Measurements from ENCODE around the gene CACNA2D3. TPM values are rescaled to one million over a fixed set of nuclear protein-coding genes. Genes with fewer than 3 reads are reported as not detected.

The CACNA2D3 gene
- total RNA-seq, 1 donor from 2014 or later, result 0.70 TPM

- FAIRE-seq, result no peak
- Mint-ChIP-seq H3K27me3 (ENCODE audit: low read depth, unreplicated experiment) (peaks cover 2% of the 10 kb centered on the region), H3K4me1 (ENCODE audit: low read depth, unreplicated experiment) (no peaks in the 10 kb centered on the region), H3K27ac (ENCODE audit: unreplicated experiment) (no peak overlapping the region), H3K36me3 (ENCODE audit: low read depth, unreplicated experiment) (no peaks in the 10 kb centered on the region), H3K4me3 (ENCODE audit: unreplicated experiment) (no peak overlapping the region), H3K9me3 (ENCODE audit: unreplicated experiment) (peaks cover 2% of the 10 kb centered on the region)
- H3K9me3 ChIP-seq (ENCODE audit: insufficient read depth, low read depth, low read length), result no peaks in the 10 kb centered on the region
- DNase-seq (ENCODE audit: low read depth), result no peak
- no peak overlapping the region for H2AFZ ChIP-seq (ENCODE audit: low read depth, low read length)
- no peaks in the 10 kb centered on the region for H3K4me1 ChIP-seq (ENCODE audit: insufficient read depth, low read length)
- no peaks in the 10 kb centered on the region for H4K20me1 ChIP-seq (ENCODE audit: insufficient read depth, low read length)
- TF ChIP-seq, protein P1, sequence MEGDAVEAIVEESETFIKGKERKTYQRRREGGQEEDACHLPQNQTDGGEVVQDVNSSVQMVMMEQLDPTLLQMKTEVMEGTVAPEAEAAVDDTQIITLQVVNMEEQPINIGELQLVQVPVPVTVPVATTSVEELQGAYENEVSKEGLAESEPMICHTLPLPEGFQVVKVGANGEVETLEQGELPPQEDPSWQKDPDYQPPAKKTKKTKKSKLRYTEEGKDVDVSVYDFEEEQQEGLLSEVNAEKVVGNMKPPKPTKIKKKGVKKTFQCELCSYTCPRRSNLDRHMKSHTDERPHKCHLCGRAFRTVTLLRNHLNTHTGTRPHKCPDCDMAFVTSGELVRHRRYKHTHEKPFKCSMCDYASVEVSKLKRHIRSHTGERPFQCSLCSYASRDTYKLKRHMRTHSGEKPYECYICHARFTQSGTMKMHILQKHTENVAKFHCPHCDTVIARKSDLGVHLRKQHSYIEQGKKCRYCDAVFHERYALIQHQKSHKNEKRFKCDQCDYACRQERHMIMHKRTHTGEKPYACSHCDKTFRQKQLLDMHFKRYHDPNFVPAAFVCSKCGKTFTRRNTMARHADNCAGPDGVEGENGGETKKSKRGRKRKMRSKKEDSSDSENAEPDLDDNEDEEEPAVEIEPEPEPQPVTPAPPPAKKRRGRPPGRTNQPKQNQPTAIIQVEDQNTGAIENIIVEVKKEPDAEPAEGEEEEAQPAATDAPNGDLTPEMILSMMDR (IDR thresholded peaks at IDR 0.05; ENCODE audit: insufficient read depth, low read depth, low read length), result no peak
- TF ChIP-seq EZH2 (IDR thresholded peaks at IDR 0.05; ENCODE audit: insufficient read depth, low read length), result no peak
- no peak overlapping the region for H3K27ac ChIP-seq (ENCODE audit: low read depth, low read length)
- no peaks in the 10 kb centered on the region for H3K36me3 ChIP-seq (ENCODE audit: insufficient read depth, low read length)
- no peaks in the 10 kb centered on the region for H3K79me2 ChIP-seq (ENCODE audit: insufficient read depth, low read length)
- no peak overlapping the region for H3K4me2 ChIP-seq (ENCODE audit: low read length)
- no peaks in the 10 kb centered on the region for H3K27me3 ChIP-seq (ENCODE audit: insufficient read depth, low read length)
- H3K9ac ChIP-seq (ENCODE audit: low read length), result no peak overlapping the region
- H3K4me3 ChIP-seq (ENCODE audit: insufficient read depth, low read depth, low read length), result no peak overlapping the region
Observed at GRCh38 chr3:54494209-54494608, 371.9 kb downstream of the CACNA2D3 start.

- Mint-ChIP-seq H3K36me3 (ENCODE audit: low read depth, unreplicated experiment) (no peaks in the 10 kb centered on the region), H3K4me3 (ENCODE audit: unreplicated experiment) (no peak overlapping the region), H3K9me3 (ENCODE audit: unreplicated experiment) (peaks cover 6% of the 10 kb centered on the region), H3K4me1 (ENCODE audit: low read depth, unreplicated experiment) (no peaks in the 10 kb centered on the region), H3K27me3 (ENCODE audit: low read depth, unreplicated experiment) (peaks cover 22% of the 10 kb centered on the region), H3K27ac (ENCODE audit: unreplicated experiment) (no peak overlapping the region)
- no peaks in the 10 kb centered on the region for H3K9me3 ChIP-seq (ENCODE audit: insufficient read depth, low read depth, low read length)
- no peaks in the 10 kb centered on the region for H3K4me1 ChIP-seq (ENCODE audit: insufficient read depth, low read length)
- no peak overlapping the region for H2AFZ ChIP-seq (ENCODE audit: low read depth, low read length)
- FAIRE-seq (no peak), DNase-seq (ENCODE audit: low read depth) (no peak)
- no peaks in the 10 kb centered on the region for H4K20me1 ChIP-seq (ENCODE audit: insufficient read depth, low read length)
- H3K36me3 ChIP-seq (ENCODE audit: insufficient read depth, low read length), result no peaks in the 10 kb centered on the region
- TF ChIP-seq, protein P1 (IDR thresholded peaks at IDR 0.05; ENCODE audit: insufficient read depth, low read depth, low read length), result no peak
- no peak for TF ChIP-seq EZH2 (IDR thresholded peaks at IDR 0.05; ENCODE audit: insufficient read depth, low read length)
- H3K4me2 ChIP-seq (ENCODE audit: low read length), result no peak overlapping the region
- no peak overlapping the region for H3K9ac ChIP-seq (ENCODE audit: low read length)
- no peaks in the 10 kb centered on the region for H3K79me2 ChIP-seq (ENCODE audit: insufficient read depth, low read length)
- H3K4me3 ChIP-seq (ENCODE audit: insufficient read depth, low read depth, low read length), result no peak overlapping the region
- H3K27ac ChIP-seq (ENCODE audit: low read depth, low read length), result no peak overlapping the region
- H3K27me3 ChIP-seq (ENCODE audit: insufficient read depth, low read length), result no peaks in the 10 kb centered on the region
Observed at GRCh38 chr3:54506603-54507002, 384.3 kb downstream of the CACNA2D3 start.

- Mint-ChIP-seq H3K27ac (ENCODE audit: unreplicated experiment) (no peak overlapping the region), H3K4me1 (ENCODE audit: low read depth, unreplicated experiment) (no peaks in the 10 kb centered on the region), H3K9me3 (ENCODE audit: unreplicated experiment) (peaks cover 6% of the 10 kb centered on the region), H3K27me3 (ENCODE audit: low read depth, unreplicated experiment) (peaks cover 17% of the 10 kb centered on the region), H3K4me3 (ENCODE audit: unreplicated experiment) (no peak overlapping the region), H3K36me3 (ENCODE audit: low read depth, unreplicated experiment) (no peaks in the 10 kb centered on the region)
- FAIRE-seq (no peak), DNase-seq (ENCODE audit: low read depth) (no peak)
- Histone ChIP-seq H2AFZ (ENCODE audit: low read depth, low read length) (no peak overlapping the region), H3K36me3 (ENCODE audit: insufficient read depth, low read length) (no peaks in the 10 kb centered on the region), H3K4me1 (ENCODE audit: insufficient read depth, low read length) (no peaks in the 10 kb centered on the region), H3K27me3 (ENCODE audit: insufficient read depth, low read length) (no peaks in the 10 kb centered on the region), H3K4me3 (ENCODE audit: insufficient read depth, low read depth, low read length) (no peak overlapping the region), H3K9ac (ENCODE audit: low read length) (no peak overlapping the region), H3K4me2 (ENCODE audit: low read length) (no peak overlapping the region), H3K27ac (ENCODE audit: low read depth, low read length) (no peak overlapping the region), H3K9me3 (ENCODE audit: insufficient read depth, low read depth, low read length) (no peaks in the 10 kb centered on the region), H3K79me2 (ENCODE audit: insufficient read depth, low read length) (no peaks in the 10 kb centered on the region), H4K20me1 (ENCODE audit: insufficient read depth, low read length) (no peaks in the 10 kb centered on the region)
- TF ChIP-seq EZH2 (IDR thresholded peaks at IDR 0.05; ENCODE audit: insufficient read depth, low read length), result no peak
- TF ChIP-seq, protein P1 (IDR thresholded peaks at IDR 0.05; ENCODE audit: insufficient read depth, low read depth, low read length), result no peak
Observed at GRCh38 chr3:54507876-54508460, 385.6 kb downstream of the CACNA2D3 start.
